ENCODE measurements around the gene ERN2.

ERN2 gene

GRCh38 chr16:23640615-23640930 lies 72.4 kb downstream of the ERN2 start:
- peak in 1 of 2 donors; percentile 8 for DNase-seq (ENCODE audit: low read depth in 2 of 2)

Data from stimulated activated CD8-positive, alpha-beta memory T cell treated with anti-CD3 and anti-CD28 coated beads, Interleukin-7, amount 100 ng/mL, for 4 hours (primary cell).